IMR-90 (cell line): ENCODE measurements around the gene ASXL3. TPM values are rescaled to one million over a fixed set of nuclear protein-coding genes. Genes with fewer than 3 reads are reported as not detected.

Experiments
- ATAC-seq: fragments of 200-7000 bp; cut with Tn5 transposase; 2 replicates; pipeline ENCODE4 v1.9.1; 2020; ENCODE audit warnings: low read depth, mild to moderate bottlenecking, moderate library complexity
- BruUV-seq: library from RNA; stranded (reverse); fragments of 400-500 nt; replicated peaks from 2 replicates; lab custom pipeline; 2021; lab: Mats Ljungman, UMichigan
- CTCF ChIA-PET: fragments of 300-600 bp; formaldehyde crosslinking; extraction: SDS; loops from one replicate; lab custom pipeline; 2021; ENCODE audit warnings: antibody characterized with exemption; lab: Yijun Ruan, JAX
- POLR2A ChIA-PET: fragments of 300-600 bp; sonication (Branson Sonifier 250); formaldehyde crosslinking; loops from one replicate; lab custom pipeline; 2022; ENCODE audit warnings: antibody characterized with exemption; ENCODE audit not compliant: unreplicated experiment; lab: Charles Lee
- DNase-seq: peaks from one replicate; pipeline ENCODE4 v3.0.0; 2013
- H2AFZ ChIP-seq: replicated peaks from 2 replicates; pipeline ENCODE3; 2013; ENCODE audit warnings: low read length, mild to moderate bottlenecking; ENCODE audit not compliant: poor library complexity
- H2AK5ac ChIP-seq: 2 replicates; pipeline ENCODE4 v1.6.1; 2013; ENCODE audit warnings: low read depth, low read length, inconsistent platforms
- H2AK9ac ChIP-seq: replicated peaks from 2 replicates; pipeline ENCODE3; 2013; ENCODE audit warnings: mild to moderate bottlenecking, low read depth, low read length, moderate library complexity; ENCODE audit not compliant: poor library complexity
- H2BK120ac ChIP-seq: 2 replicates; pipeline ENCODE4 v1.6.1; 2013; ENCODE audit warnings: low read depth, low read length, inconsistent platforms
- H2BK15ac ChIP-seq: 3 replicates; pipeline ENCODE4 v1.6.1; 2013; ENCODE audit warnings: low read depth, low read length, inconsistent platforms
- H2BK20ac ChIP-seq: 2 replicates; pipeline ENCODE4 v1.6.1; 2013; ENCODE audit warnings: low read depth, mild to moderate bottlenecking, inconsistent platforms, low read length, moderate library complexity
- H2BK5ac ChIP-seq: 2 replicates; pipeline ENCODE4 v1.6.1; 2013; ENCODE audit warnings: mild to moderate bottlenecking, low read depth, low read length, inconsistent platforms; ENCODE audit not compliant: poor library complexity, severe bottlenecking
- H3K14ac ChIP-seq: replicated peaks from 2 replicates; pipeline ENCODE4 v1.6.1; 2013; ENCODE audit warnings: low read depth, low read length, inconsistent platforms
- H3K18ac ChIP-seq: 2 replicates; pipeline ENCODE4 v1.6.1; 2013; ENCODE audit warnings: low read depth, low read length, control low read depth
- H3K23ac ChIP-seq: 2 replicates; pipeline ENCODE4 v1.6.1; 2013; ENCODE audit warnings: low read depth, low read length, inconsistent platforms
- H3K27ac ChIP-seq: 2 replicates; pipeline ENCODE4 v1.5.1; 2013; ENCODE audit warnings: mild to moderate bottlenecking, control low read depth, low read length; ENCODE audit not compliant: insufficient read depth
- H3K27me3 ChIP-seq: 2 replicates; pipeline ENCODE4 v1.6.1; 2013; ENCODE audit warnings: low read length; ENCODE audit not compliant: control insufficient read depth, insufficient read depth
- H3K36me3 ChIP-seq: 2 replicates; pipeline ENCODE4 v1.6.1; 2013; ENCODE audit warnings: low read length, mixed read lengths; ENCODE audit not compliant: control insufficient read depth, insufficient read depth
- H3K4ac ChIP-seq: 2 replicates; pipeline ENCODE4 v1.6.1; 2013; ENCODE audit warnings: low read depth, low read length, inconsistent platforms
- H3K4me1 ChIP-seq: 2 replicates; pipeline ENCODE4 v1.6.1; 2013; ENCODE audit warnings: low read length, mixed read lengths; ENCODE audit not compliant: control insufficient read depth, insufficient read depth
- H3K4me2 ChIP-seq: 2 replicates; pipeline ENCODE4 v1.6.1; 2013; ENCODE audit warnings: low read depth, mild to moderate bottlenecking, control low read depth, low read length, moderate library complexity
- H3K4me3 ChIP-seq: 2 replicates; pipeline ENCODE4 v1.5.1; 2013; ENCODE audit warnings: low read depth, mild to moderate bottlenecking, control low read depth, low read length, moderate library complexity; ENCODE audit not compliant: insufficient read depth
- H3K56ac ChIP-seq: 2 replicates; pipeline ENCODE4 v1.6.1; 2013; ENCODE audit warnings: low read length, inconsistent platforms; ENCODE audit not compliant: insufficient read depth; ENCODE audit errors: extremely low read depth
- H3K79me1 ChIP-seq, 2 experiments: 2 replicates each; pipeline ENCODE4 v1.6.1; 2013; ENCODE audit warnings: low read length in 2 of 2, inconsistent platforms in 1 of 2, low read depth in 1 of 2
- H3K9ac ChIP-seq: 2 replicates; pipeline ENCODE4 v1.6.1; 2013; ENCODE audit warnings: low read depth, low read length, control low read depth
- H3K9me1 ChIP-seq: 2 replicates; pipeline ENCODE4 v1.6.1; 2013; ENCODE audit warnings: low read length, inconsistent platforms; ENCODE audit not compliant: insufficient read depth
- H3K9me3 ChIP-seq: 2 replicates; pipeline ENCODE4 v1.6.1; 2013; ENCODE audit warnings: low read length; ENCODE audit not compliant: control insufficient read depth, insufficient read depth
- H4K20me1 ChIP-seq: 2 replicates; pipeline ENCODE4 v1.6.1; 2013; ENCODE audit warnings: low read length, inconsistent platforms; ENCODE audit not compliant: insufficient read depth
- H4K5ac ChIP-seq: 2 replicates; pipeline ENCODE4 v1.6.1; 2013; ENCODE audit warnings: mild to moderate bottlenecking, low read depth, low read length, control low read depth
- H4K8ac ChIP-seq, 2 experiments: 2 replicates each; pipeline ENCODE4 v1.6.1; 2013; ENCODE audit warnings: low read depth in 2 of 2, low read length in 2 of 2, control low read depth in 1 of 2, inconsistent platforms in 1 of 2
- H4K91ac ChIP-seq: 2 replicates; pipeline ENCODE4 v1.6.1; 2013; ENCODE audit warnings: low read depth, low read length, inconsistent platforms; ENCODE audit not compliant: insufficient read depth
- BHLHE40 ChIP-seq: fragments of 150-350 bp; IDR thresholded peaks from 2 replicates; pipeline ENCODE4 v1.6.1; 2016; ENCODE audit warnings: mild to moderate bottlenecking, low read depth, low read length
- CEBPB ChIP-seq: IDR thresholded peaks from 2 replicates; pipeline ENCODE4 v1.6.1; 2012; ENCODE audit warnings: low read depth, low read length, improper control_type of control experiment
- CHD1 ChIP-seq: IDR thresholded peaks from 2 replicates; pipeline ENCODE4 v1.6.1; 2012; ENCODE audit warnings: low read depth, low read length, improper control_type of control experiment
- FOS ChIP-seq: fragments of 150-350 bp; IDR thresholded peaks from 2 replicates; pipeline ENCODE4 v1.6.1; 2016; ENCODE audit warnings: low read depth, low read length
- MAFK ChIP-seq: IDR thresholded peaks from 2 replicates; pipeline ENCODE4 v1.6.1; 2012; ENCODE audit warnings: low read depth, low read length, improper control_type of control experiment
- MAZ ChIP-seq: IDR thresholded peaks from 2 replicates; pipeline ENCODE4 v1.6.1; 2012; ENCODE audit warnings: low read depth, mild to moderate bottlenecking, low read length, improper control_type of control experiment, moderate library complexity, borderline replicate concordance
- MXI1 ChIP-seq: IDR thresholded peaks from 2 replicates; pipeline ENCODE4 v1.6.1; 2012; ENCODE audit warnings: low read depth, mild to moderate bottlenecking, low read length, moderate library complexity, borderline replicate concordance
- NFE2L2 ChIP-seq: fragments of 150-350 bp; IDR thresholded peaks from 2 replicates; pipeline ENCODE4 v1.6.1; 2016; ENCODE audit warnings: low read depth, mild to moderate bottlenecking, low read length
- RAD21 ChIP-seq: IDR thresholded peaks from 2 replicates; pipeline ENCODE4 v1.6.1; 2012; ENCODE audit warnings: low read length, improper control_type of control experiment
- RCOR1 ChIP-seq: IDR thresholded peaks from 2 replicates; pipeline ENCODE4 v1.6.1; 2012; ENCODE audit warnings: mild to moderate bottlenecking, low read length, improper control_type of control experiment; ENCODE audit not compliant: insufficient replicate concordance
- RFX5 ChIP-seq: IDR thresholded peaks from 2 replicates; pipeline ENCODE4 v1.8.0; 2012; ENCODE audit warnings: low read depth, mild to moderate bottlenecking, low read length, moderate library complexity
- SMC3 ChIP-seq: fragments of 150-350 bp; IDR thresholded peaks from 2 replicates; pipeline ENCODE4 v1.6.1; 2016; ENCODE audit warnings: low read depth, mild to moderate bottlenecking, antibody characterized with exemption, low read length, moderate library complexity
- WGBS, 2 experiments: methylation state at CpG; one replicate each; pipeline versions ENCODE4 v1.1.5 to v1.1.7; 2013; ENCODE audit warnings: missing lambda C conversion rate in 2 of 2; ENCODE audit not compliant: insufficient read length in 1 of 2; ENCODE audit errors: extremely low coverage in 2 of 2; 5-methylcytosine and 5-hydroxymethylcytosine counted together
- dilution Hi-C: fragments of 300-500 bp; cut with HindIII; formaldehyde crosslinking; loops from one replicate; pipeline ENCODE4 v1.14.3; 2018; ENCODE audit warnings: low sequenced_read_pairs; ENCODE audit not compliant: unreplicated experiment
- in situ Hi-C: fragments of 300-500 bp; cut with MboI; formaldehyde crosslinking; loops from 3 replicates; pipeline ENCODE4 v1.14.3; 2019; ENCODE audit warnings: low sequenced_read_pairs, inconsistent platforms, mixed read lengths
- intact Hi-C: fragments of 100-400 bp; cut with micrococcal nuclease; formaldehyde crosslinking; loops from 2 replicates; pipeline ENCODE4 v1.10.0; 2022
- polyA plus RNA-seq, 3 experiments: library from polyadenylated mRNA; depleted of rRNA; stranded (reverse); fragments of >200 nt; gene quantifications; 2 replicates each; pipeline ENCODE4 v1.2.3, GENCODE V29; 2012; ENCODE audit warnings: low replicate concordance in 1 of 3
- total RNA-seq: library from RNA; depleted of rRNA; stranded (reverse); fragments of >200 nt; gene quantifications from 2 replicates; pipeline ENCODE4 v1.2.3, GENCODE V29; 2012
- TF ChIP-seq, protein P1 (sequence below): conservative IDR thresholded peaks from 2 replicates; pipeline ENCODE4 v1.5.1; 2012; ENCODE audit warnings: mild to moderate bottlenecking, low read depth, low read length, improper control_type of control experiment
- TF ChIP-seq, protein P2 (sequence below): fragments of 150-350 bp; IDR thresholded peaks from 2 replicates; pipeline ENCODE4 v1.6.1; 2016; ENCODE audit warnings: low read depth, mild to moderate bottlenecking, low read length, moderate library complexity, borderline replicate concordance
- TF ChIP-seq, protein P3 (sequence below): fragments of 150-350 bp; IDR thresholded peaks from 2 replicates; pipeline ENCODE4 v1.6.1; 2017; ENCODE audit warnings: mild to moderate bottlenecking, antibody characterized with exemption, low read length, low read depth

ASXL3 gene
- total and polyA plus RNA-seq, 2 of the 4 experiments (the other 2 are of a cell fraction): 0.03 to 0.54 TPM

DNA sequence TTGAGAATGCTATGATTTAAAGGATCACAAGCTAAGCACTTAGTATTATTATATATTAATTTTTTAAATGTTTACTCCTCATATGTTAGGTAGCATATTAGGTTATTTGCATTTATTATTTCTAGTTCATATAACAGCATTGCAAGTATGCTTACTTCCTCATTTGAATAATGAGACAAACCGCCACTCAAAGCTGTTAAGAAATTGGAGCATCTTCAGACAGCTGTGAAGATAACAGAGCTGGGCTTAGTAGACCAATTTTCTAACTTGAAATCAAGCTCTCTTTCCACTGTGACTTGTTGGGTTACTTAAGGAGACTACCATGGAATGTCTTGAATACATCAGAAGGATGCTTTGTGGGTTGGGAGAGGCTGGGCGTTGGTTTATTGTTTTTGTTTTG, 139.3 kb downstream of the ASXL3 start:
- H3K9me3 ChIP-seq: no peaks in the 10 kb centered on the region
- no peak for TF ChIP-seq MAFK
- TF ChIP-seq NFE2L2: no peak
- no peak for TF ChIP-seq FOS
- TF ChIP-seq, protein P1, sequence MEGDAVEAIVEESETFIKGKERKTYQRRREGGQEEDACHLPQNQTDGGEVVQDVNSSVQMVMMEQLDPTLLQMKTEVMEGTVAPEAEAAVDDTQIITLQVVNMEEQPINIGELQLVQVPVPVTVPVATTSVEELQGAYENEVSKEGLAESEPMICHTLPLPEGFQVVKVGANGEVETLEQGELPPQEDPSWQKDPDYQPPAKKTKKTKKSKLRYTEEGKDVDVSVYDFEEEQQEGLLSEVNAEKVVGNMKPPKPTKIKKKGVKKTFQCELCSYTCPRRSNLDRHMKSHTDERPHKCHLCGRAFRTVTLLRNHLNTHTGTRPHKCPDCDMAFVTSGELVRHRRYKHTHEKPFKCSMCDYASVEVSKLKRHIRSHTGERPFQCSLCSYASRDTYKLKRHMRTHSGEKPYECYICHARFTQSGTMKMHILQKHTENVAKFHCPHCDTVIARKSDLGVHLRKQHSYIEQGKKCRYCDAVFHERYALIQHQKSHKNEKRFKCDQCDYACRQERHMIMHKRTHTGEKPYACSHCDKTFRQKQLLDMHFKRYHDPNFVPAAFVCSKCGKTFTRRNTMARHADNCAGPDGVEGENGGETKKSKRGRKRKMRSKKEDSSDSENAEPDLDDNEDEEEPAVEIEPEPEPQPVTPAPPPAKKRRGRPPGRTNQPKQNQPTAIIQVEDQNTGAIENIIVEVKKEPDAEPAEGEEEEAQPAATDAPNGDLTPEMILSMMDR: no peak
- TF ChIP-seq RAD21: no peak
- TF ChIP-seq MAZ: no peak
- no peak for TF ChIP-seq MXI1
- TF ChIP-seq, protein P2, sequence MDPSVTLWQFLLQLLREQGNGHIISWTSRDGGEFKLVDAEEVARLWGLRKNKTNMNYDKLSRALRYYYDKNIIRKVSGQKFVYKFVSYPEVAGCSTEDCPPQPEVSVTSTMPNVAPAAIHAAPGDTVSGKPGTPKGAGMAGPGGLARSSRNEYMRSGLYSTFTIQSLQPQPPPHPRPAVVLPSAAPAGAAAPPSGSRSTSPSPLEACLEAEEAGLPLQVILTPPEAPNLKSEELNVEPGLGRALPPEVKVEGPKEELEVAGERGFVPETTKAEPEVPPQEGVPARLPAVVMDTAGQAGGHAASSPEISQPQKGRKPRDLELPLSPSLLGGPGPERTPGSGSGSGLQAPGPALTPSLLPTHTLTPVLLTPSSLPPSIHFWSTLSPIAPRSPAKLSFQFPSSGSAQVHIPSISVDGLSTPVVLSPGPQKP: no peak
- TF ChIP-seq CEBPB: no peak
- no peak for TF ChIP-seq RFX5
- no peak for TF ChIP-seq CHD1
- TF ChIP-seq, protein P3, sequence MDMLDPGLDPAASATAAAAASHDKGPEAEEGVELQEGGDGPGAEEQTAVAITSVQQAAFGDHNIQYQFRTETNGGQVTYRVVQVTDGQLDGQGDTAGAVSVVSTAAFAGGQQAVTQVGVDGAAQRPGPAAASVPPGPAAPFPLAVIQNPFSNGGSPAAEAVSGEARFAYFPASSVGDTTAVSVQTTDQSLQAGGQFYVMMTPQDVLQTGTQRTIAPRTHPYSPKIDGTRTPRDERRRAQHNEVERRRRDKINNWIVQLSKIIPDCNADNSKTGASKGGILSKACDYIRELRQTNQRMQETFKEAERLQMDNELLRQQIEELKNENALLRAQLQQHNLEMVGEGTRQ: no peak
- TF ChIP-seq RCOR1: no peak
- TF ChIP-seq SMC3: no peak
- no peak for TF ChIP-seq BHLHE40
- 100% methylated on average over 1 of the region's 2 CpGs; no CpG with 5 or more reads in 1 of the 2 experiments for WGBS, 2 experiments
- ChIA-PET CTCF (no interaction called here), POLR2A (no interaction called here)
- H4K5ac ChIP-seq: no peak overlapping the region
- H3K27me3 ChIP-seq: no peaks in the 10 kb centered on the region
- no peak overlapping the region for H2BK20ac ChIP-seq
- ATAC-seq: no peak
- no peak overlapping the region for H3K18ac ChIP-seq
- H3K9me1 ChIP-seq: no peaks in the 10 kb centered on the region
- H3K4me2 ChIP-seq: no peak overlapping the region
- H3K23ac ChIP-seq: no peak overlapping the region
- no TSS peak for BruUV-seq
- no peak overlapping the region for H3K4ac ChIP-seq
- no peak overlapping the region for H3K4me3 ChIP-seq
- H3K56ac ChIP-seq: no peak overlapping the region
- no peak overlapping the region for H2BK15ac ChIP-seq
- no peaks in the 10 kb centered on the region for H3K79me1 ChIP-seq
- no peak overlapping the region for H3K9ac ChIP-seq
- intact Hi-C loops: no loop called here
- no peak overlapping the region for H4K8ac ChIP-seq
- H3K27ac ChIP-seq: no peak overlapping the region
- H4K20me1 ChIP-seq: no peaks in the 10 kb centered on the region
- H3K4me1 ChIP-seq: peaks cover 9% of the 10 kb centered on the region; the same call in 1 of the 2 replicates
- H3K36me3 ChIP-seq: no peaks in the 10 kb centered on the region
- no peak overlapping the region for H4K91ac ChIP-seq
- H2AFZ ChIP-seq: no peak overlapping the region
- no peak overlapping the region for H2AK9ac ChIP-seq
- no peak overlapping the region for H2BK120ac ChIP-seq
- H3K14ac ChIP-seq: no peak overlapping the region
- dilution Hi-C loops: no loop called here
- no peak for DNase-seq
- H2BK5ac ChIP-seq: no peak overlapping the region
- no peak overlapping the region for H2AK5ac ChIP-seq
- in situ Hi-C loops: no loop called here
